Endometrial microvascular endothelial cells (primary cell): ENCODE data around the gene CCDC30. TPM values are rescaled to one million over a fixed set of nuclear protein-coding genes. Genes with fewer than 3 reads are reported as not detected.

Experiments used
- total RNA-seq: library from RNA; depleted of rRNA; stranded (reverse); fragments of >200 nt; gene quantifications from one replicate; pipeline ENCODE4 v1.2.3, GENCODE V29; 2015; ENCODE audit errors: inconsistent ontology term

Gene CCDC30
- total RNA-seq, 1 donor from 2014 or later: not detected

Other genes starting within 250 kb of the CCDC30 start
- gene FOXJ3, start 128.1 kb upstream of the CCDC30 start, total RNA-seq: 16.3 TPM
- gene RIMKLA, start 82.5 kb upstream of the CCDC30 start, total RNA-seq: not detected
- not detected for gene ZMYND12, start 7.3 kb upstream of the CCDC30 start, total RNA-seq
- gene PPCS, start 6.7 kb upstream of the CCDC30 start, total RNA-seq: 49.3 TPM
- gene PPIH, start 195.1 kb downstream of the CCDC30 start, total RNA-seq: 73.4 TPM
- 532 TPM for gene YBX1, start 219.1 kb downstream of the CCDC30 start, total RNA-seq